ENCODE data around the gene ANKH.

ANKH gene

DNA sequence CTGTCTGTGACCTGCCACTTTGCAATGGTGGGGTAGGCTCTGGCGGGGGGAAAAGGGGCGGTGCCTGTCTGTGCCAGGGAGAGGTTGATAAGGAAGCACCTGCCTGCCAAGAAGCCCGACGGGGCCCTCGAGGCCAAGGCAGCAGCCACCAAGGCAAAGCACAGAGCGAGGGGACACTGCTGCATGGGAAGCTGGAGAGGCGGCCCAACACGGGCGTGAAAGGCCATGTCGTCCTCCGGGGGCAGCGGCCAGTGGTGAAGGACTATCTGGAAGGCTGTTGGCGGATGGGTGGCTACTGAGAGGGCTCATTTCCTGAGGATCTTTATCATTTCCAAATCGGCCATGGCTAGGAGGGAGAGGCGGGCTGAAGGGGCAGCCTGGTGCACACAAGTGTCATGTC lies 140.7 kb downstream of the ANKH start:
- no peak for DNase-seq

DNA sequence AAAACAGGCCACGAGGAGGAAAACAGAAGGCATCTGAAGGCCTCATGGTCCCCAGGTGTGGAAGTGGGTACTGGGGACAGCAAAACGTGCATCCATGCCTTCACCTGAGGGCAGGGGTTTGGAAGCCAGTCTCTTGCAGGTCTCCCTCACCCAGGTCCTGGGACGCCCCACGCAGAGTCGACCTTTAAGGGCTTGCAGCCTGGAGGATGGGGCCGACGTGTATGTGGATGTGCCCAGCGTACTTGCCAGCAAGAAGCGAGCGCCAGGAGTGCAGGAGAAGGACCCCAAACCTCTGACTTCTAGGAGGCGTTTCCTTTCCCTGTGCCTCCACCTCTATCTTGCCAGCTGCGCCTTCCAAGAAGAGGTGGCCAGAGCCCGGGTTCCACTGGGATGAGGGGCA lies 141.1 kb downstream of the ANKH start:
- no peak for DNase-seq

DNA sequence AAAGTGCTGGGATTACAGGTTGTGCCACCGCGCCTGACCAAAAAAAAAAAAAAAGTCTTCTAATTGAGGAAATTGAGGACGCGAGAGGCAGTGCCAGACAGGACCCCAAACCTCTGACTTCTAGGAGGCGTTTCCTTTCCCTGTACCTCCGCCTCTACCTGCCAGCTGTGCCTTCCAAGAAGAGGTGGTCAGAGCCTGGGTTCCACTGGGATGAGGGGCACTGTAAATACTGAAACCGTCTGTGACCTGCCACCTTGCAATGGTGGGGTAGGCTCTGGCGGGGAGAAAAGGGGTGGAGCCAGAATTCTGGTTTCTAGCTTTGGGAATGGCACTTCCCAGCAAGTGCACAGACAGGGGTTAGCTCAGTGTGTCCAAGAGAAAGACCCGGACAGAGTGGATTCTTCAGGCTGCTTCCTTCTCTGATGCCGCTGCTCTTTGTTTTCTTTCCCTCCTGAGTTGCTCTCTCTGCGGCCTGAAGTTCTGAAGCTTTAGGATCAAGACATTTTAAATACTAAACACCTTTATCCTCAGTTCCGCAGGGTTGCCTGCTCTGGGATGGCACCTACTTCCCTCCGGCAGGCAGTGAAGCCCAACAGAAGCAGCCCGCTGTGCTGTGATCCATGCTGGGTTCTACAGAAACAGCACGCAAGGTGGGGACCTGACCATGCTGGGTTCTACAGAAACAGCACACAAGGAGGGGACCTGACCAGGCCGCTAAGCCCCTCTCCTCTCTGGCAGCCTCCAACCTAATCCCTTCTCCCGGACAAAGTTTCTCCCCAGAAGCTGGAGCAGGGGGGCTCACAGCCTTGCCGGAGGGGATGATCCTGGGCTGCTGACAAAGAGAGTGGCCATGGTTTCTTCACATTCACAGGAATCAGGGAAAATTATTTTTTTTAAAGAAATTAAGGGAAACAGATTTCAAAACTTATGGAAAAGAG lies 141.9 kb downstream of the ANKH start:
- DNase-seq, result no peak

DNA sequence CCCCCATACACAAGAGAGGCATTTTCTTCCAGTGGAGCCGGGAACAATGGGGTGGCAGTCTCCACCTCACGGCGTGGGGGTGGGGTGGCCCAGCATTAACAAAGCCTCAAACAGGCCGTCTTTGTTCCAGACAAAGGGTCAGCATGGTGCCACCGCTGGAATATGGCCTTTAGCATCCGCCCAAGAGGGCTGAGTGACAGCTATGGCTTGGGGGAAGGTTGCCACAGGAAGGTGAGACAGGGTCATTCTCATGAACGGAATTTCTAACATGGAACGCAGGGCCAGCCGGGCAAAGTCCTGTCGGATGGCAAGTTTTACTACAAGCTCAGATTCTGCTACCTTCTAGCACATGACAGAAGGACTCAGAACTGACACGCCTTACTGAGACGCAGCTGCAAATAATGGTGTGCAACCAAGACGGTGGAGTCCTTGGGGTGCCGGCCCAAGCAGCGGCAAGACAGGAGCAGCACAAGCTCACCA lies 143.1 kb downstream of the ANKH start:
- no peak for DNase-seq

DNA sequence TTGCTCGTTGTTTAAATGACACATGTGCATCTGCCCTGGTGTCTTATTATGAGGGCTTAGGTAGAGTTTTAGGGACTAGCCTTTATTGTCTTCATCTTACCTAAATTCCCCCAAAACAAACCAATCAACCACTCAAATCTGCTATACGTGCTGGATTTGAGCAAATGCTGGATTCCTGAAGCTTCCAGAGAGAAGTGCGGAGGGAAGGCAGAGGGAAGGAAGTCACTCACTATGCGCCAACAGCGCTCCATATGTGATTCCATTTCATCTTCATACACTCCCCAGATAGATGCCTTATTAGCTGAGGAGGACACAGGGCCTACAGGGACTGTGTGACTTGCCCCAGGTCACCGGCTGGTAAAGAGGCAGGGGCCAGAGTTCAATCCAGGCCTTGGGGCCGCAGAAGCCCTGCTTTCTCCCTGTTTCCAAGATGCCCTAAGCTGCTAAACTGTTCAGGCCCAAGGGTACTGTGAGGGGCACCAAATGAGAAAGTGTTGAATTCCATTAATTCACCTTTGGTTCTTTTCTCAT lies 143.6 kb downstream of the ANKH start:
- no peak for DNase-seq

DNA sequence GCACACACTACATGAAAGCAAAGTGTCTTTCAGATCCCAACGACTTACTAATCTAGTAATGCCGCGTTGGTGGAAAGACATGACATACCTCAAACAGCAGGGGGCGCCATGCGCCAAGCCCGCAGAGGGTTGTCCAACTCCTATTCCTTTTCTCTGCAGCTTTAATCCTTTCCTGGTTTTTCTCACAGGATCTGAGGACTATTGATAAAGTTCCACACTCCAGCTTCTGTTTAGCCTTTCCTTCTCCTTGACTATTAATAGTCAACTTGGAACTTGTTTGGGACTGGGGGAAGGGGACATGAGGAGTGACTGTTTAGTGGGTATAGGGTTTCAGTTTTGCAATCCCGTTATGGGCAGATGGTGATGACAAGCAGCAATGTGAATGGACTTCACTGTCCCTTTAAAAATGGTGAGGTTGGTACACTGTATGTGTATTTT lies 144.1 kb downstream of the ANKH start:
- DNase-seq, result peak; percentile 91 to 95

DNA sequence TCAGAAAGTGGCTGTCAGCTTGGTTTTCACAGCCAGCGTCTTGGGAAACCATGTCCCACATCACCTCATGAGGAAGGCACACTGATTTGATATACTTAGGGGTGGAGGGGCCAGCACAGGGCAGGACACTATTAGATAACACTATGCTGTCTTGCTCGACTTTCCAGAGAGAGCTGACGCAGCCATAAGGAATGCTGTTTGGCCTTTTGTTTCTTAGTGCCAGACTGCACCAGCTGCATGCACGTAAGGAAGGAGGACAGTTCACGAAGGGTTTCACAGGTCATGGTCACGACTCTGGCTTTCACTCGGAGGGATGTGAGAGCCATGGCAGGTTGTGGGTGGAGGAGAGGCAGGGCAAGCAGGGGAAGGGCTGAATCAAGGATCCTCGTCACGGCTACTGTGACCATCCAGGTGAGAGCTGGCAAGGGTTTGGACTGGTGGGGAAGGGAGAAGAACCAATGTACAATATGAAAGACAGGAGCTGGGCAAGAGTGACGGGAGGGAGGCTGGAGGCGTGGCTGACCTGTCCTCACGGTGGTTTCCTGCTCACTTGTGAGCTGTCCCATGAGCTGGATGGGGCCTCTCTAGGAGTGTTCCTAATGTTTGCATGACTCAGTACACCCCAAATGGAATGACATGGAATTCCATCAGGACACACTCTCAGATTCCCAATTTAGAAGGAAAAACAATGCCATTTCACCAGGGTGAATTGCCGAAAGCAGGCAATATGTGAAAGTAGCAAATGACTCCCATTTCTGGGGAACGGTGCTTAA lies 145.3 kb downstream of the ANKH start:
- no peak for DNase-seq

DNA sequence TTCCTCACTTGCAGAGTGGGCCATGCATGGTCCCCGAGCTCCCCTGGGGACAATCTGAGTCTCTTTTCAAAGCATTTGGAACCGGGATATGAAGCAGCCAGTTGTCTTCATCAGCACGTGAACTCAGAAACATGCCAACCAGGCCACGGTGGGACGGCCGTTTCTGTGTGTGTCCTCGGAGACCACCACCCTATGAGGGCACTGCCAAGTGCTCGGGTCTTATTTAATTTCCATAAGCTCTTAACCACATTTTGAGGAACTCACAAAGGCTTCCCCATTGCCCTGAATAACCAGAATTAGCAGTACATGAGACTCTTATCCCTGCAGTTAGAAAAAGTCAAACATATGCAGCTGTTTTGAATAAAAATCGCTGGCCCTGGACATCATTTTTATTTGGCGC lies 146.9 kb downstream of the ANKH start:
- no peak for DNase-seq

DNA sequence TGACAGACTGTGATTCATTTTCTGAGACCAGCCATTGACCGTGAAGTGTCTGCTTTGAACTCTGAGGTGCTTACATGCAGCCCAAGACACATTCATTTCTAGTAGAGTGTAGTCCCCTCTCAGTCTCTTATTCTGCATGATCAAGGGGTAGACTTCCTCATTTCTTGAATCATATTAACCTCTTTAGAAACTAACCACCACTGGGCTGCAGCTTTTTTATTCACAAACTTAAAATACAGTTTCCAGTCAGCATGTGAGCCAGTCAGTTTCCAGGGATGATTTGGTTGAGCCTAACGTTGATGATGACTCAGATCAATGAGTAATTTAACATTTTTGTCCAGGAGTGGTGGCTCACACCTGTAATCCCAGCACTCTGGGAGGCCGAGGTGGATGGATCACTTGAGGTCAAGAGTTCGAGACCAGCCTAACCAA lies 147.9 kb downstream of the ANKH start:
- no peak for DNase-seq

DNA sequence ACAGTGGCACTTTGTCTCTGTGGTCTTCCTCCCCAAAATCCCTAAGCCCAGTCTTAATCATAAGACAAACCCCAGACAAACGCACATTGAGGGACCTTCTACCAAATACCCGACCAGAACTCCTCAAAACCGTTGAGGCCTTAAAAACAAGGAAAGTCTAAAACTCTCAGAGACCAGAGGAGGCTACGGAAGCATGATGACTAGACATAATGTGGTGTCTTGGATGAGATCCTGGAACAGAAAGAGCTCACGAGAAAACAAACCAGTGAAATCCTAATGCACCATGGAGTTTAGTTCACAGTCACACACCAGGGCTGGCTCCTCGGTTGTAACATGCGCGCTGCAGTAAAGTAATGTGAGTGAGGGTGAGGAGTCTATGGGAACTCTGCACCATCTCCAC lies 148.7 kb downstream of the ANKH start:
- DNase-seq, result no peak

DNA sequence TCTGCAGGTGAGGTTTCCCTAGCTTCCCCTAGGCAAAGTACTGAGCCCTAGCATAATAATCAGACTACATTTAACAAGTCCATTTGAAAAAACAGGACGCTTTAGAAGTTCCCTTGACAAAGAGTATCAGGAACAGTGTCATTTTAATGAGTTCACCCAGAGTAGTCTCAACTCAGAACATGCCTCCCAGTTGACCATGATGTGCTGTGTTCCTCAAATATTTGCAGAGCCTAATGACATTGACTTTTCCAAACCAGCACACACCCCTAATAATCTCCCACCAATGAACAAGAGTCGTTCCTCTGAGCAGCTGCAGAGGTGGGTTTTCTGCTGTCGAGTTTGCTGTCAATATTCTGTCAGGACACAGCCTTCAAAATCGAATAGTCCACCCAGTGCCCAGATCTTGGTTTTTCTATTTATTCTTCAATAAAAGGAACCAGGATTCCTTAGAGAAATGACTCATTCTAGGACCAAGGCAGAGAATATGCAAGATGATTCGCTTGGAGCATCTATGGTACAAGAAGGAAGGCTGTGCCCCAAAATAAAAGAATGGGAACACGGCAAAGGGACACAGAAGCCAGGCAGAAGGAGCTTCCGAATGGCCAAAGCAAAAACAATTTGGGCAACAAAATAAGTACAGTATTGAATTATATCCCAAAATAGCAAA lies 149.5 kb downstream of the ANKH start:
- DNase-seq, result no peak

DNA sequence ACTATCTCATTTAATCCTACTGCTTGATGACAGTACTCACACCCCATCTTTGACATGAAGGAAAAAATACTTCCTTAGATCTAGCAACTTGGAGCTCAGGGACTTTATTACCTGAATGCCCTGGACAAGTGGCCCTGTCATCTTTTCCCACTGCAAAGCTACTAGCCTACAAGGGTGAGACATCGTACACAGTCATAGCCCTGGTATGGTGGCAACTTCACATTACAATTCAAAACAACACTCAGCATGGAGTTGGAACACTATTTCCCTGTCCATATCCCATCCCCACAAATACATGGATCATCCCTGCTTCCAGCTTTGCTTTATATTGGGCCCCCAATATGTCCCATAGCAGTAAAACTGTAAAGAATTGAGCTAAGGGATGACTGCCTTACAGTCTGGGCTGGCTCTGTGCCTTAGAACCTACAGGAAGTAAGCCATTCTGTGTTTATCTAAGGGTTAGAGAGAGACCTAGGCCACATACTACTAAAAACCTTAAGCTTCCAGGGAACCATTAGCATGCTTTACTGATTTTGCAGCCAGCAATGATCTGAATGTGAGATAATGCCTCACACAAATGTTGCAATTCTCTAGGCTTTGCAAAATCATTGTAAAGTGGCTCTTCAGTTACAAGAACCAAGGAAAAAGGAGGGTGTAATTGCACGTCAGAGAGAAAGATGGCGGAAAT lies 151.2 kb downstream of the ANKH start:
- DNase-seq, result no peak

DNA sequence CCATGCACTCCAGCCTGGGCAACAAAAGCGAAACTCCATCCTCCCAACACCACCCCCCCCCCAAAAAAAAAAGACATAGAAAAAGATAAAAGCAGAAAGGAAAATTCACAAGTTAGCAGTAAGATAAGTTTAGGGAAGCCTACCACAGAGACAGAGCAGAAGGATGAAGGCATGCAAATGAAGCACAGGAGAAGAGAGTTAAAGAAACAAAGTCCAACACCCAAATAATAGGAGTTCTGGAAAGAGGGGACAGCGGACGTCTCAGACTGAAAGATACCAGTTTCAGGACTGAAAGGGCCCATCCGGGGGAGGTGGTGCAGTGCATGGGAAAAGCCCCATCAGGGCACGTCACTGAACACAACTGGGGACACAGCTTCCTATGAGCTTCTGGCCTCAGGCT lies 152.8 kb downstream of the ANKH start:
- no peak for DNase-seq

DNA sequence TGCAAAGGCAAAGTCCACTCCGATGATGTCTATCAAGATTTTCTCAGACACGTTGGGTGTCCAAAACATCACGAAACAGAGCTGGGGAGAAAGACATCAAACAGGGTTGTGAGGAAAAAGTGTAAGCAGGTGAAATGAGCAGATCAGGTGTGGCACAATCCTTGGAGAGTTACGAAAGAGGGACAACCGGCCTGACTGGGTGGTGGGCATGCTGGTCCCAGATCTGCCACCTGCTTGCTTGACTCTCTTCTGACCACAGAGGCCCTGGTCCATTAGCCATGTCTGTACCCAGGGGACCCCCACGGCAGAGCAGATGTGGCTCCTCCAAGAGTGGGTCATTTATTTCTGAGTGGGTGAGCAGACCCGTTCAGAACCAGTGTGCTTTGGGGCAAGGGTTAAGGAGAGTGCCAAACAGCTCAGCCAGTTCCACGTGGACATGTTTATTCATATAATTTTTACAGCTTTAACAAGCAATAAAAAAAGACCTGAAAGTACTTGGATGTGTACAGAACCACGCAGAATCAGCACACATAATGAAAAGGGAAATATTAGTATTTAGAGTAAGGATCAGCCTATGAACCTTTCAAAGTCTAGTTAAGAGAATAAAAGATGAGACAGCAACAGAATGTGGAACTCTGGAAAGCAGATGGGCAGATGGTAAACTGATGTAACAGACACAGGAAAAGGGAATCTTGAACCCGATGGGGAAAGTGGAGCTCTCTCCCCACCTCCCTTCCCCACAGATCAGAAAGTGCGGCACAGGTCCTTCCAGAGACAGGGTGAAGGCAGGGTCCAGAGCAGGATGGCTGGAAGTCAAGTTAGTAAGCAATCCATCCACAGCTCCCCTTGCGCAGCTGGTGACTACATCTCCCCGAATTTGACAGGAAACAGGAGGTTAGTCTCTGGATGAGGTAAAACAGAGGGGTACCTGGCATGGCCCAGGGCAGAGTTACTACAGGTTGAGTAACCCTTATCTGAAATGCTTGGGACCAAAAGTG lies 154.5 kb downstream of the ANKH start:
- DNase-seq, result no peak

DNA sequence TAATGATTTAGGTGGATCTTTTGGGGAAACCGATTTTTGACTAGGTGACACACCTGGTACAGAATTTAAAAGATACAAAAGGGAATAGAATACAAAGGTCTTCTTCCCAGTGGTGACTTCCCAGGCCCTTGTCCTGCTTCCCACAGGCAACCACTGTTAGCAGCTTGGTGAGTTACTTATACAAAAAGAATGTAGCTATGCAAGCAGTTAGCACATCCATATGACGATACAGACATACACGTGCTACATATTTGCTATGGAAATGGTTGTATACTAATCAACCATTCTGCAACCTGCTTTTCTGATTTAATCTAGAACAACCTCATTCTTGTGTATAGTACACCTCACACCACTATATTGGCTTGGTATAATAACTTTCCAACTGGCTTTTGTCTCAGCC lies 156.1 kb downstream of the ANKH start:
- no peak for DNase-seq

DNA sequence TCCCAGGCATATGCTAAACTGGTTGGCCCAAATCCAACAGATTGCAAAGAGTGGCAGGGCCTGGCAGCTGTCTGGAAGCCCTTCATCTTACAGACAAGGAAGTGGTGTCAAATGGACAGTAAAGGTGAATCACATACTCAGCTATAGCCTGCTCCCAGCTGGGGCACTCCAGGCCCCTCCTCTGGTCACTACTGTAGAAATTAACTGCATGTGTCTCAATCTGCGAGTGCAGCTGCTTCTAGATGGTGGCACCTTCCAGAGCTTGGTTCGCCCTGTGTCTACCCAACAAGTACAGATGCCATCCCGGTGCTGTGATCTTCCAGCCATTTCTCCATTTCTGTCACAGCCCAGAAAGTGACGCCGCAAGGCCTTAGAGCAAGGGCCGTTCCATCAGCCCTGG lies 156.9 kb downstream of the ANKH start:
- DNase-seq, result peak in 1 of 2 experiments; percentile 58

DNA sequence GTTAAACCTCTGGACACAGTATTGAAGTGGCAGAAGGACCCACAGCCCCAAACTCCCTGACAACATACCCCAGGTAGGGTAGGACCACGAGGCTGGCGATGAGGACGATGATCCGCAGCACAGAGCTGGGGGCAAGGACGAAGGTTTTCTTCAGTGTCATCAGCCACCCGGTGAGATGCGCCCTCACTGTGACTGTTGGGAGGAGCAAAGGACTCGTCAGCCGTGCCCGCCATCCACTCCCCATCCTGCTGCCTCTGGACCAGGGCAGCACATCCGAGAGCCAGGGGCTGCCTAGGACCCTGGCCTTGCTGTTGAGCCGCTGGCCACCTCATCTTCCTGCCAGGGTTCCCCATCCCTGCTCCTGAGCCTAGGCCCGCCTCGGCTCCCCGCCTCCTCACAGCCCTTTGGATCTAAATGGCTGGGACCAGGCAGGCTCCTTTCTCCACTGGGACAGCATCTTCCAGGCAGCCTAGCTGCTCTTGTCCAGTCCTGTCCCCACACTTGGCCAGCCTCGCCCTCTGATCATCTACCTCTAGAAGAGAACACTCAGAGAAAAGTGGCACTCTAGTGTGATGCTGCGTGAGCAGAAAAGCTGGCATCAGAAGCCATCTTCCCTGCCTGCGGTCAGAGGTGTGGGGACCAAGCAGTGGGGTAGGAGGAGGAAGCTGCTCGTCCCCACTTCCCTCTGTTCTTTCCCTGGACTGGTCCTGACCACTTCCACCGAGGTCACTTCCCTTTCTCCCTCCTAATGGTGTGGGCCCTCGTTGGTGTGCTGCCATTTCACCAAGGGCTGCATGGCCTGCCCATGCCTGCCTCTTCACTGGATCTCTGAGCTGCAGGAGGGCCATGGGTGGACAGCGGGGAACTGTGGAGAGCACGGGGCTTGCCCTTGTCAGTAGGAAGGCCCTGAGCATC lies 157.8 kb downstream of the ANKH start:
- DNase-seq, result no peak

DNA sequence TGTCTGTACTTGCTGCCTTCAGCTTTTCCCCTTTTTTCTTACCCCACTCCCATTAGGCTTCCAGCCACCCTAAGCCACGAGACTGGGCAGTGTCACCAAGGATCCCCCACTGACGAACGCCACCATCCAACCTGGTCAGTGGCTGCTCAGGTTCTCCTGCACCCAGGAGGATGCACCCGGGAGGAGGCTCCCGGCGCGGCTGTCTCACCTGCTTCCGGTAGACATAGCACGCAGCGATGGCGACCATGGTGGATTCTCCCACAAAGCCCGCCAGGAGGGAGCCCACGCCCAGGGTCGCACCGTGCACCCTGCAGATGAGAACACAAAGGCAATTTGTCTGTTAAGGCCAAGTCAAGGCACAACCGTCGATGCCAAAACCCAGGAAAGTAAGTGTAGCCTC lies 158.9 kb downstream of the ANKH start:
- no peak for DNase-seq

DNA sequence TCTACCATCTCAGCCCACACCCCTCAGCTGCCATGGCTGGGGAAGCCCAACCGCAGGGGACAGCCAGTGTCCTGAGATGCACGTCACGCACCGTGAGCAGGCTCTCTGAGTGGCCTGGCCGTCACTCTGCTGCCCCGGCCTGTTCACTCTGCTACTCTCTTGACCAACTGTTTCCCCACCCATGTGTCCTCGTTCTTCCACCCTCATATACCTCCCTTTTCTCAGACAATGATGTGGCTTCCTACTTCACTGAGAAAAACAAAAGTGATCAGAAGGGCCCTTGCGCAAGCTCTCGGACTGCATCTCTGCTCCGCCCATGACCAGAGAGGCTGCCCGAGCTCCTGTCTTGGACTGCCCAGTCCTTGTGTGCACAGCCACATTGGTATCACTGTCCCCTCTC lies 159.4 kb downstream of the ANKH start:
- DNase-seq, result no peak

Data from NCI-H446 (cell line).